Measurements from ENCODE around the gene DYNC1H1.

The DYNC1H1 gene

GRCh38 chr14:101928415-101928841, 35.9 kb upstream of the DYNC1H1 start:
- no peaks in the 10 kb centered on the region for H3K27me3 ChIP-seq (ENCODE audit: control insufficient read depth, insufficient read depth, low read length)
- H3K4me3 ChIP-seq (ENCODE audit: low read length), result no peak overlapping the region
- peak overlapping the region; percentile 56 for H3K27ac ChIP-seq (ENCODE audit: low read depth, low read length)
- no peak overlapping the region for H3K9ac ChIP-seq (ENCODE audit: low read length)
- no peaks in the 10 kb centered on the region for H3K36me3 ChIP-seq (ENCODE audit: control insufficient read depth, insufficient read depth, low read length)
- peaks cover 16% of the 10 kb centered on the region for H3K4me1 ChIP-seq (ENCODE audit: control insufficient read depth, insufficient read depth, low read length)

GRCh38 chr14:101929096-101929495, 35.3 kb upstream of the DYNC1H1 start:
- H3K27me3 ChIP-seq (ENCODE audit: control insufficient read depth, insufficient read depth, low read length), result no peaks in the 10 kb centered on the region
- no peak overlapping the region for H3K9ac ChIP-seq (ENCODE audit: low read length)
- no peak overlapping the region for H3K27ac ChIP-seq (ENCODE audit: low read depth, low read length)
- H3K4me1 ChIP-seq (ENCODE audit: control insufficient read depth, insufficient read depth, low read length), result peaks cover 16% of the 10 kb centered on the region
- H3K36me3 ChIP-seq (ENCODE audit: control insufficient read depth, insufficient read depth, low read length), result no peaks in the 10 kb centered on the region
- H3K4me3 ChIP-seq (ENCODE audit: low read length), result no peak overlapping the region

GRCh38 chr14:101929946-101930345, 34.4 kb upstream of the DYNC1H1 start:
- Histone ChIP-seq H3K4me1 (ENCODE audit: control insufficient read depth, insufficient read depth, low read length) (peaks cover 16% of the 10 kb centered on the region), H3K27ac (ENCODE audit: low read depth, low read length) (no peak overlapping the region), H3K4me3 (ENCODE audit: low read length) (no peak overlapping the region), H3K27me3 (ENCODE audit: control insufficient read depth, insufficient read depth, low read length) (no peaks in the 10 kb centered on the region), H3K36me3 (ENCODE audit: control insufficient read depth, insufficient read depth, low read length) (no peaks in the 10 kb centered on the region), H3K9ac (ENCODE audit: low read length) (no peak overlapping the region)

GRCh38 chr14:101932673-101933072, 31.7 kb upstream of the DYNC1H1 start:
- H3K36me3 ChIP-seq (ENCODE audit: control insufficient read depth, insufficient read depth, low read length), result no peaks in the 10 kb centered on the region
- H3K27me3 ChIP-seq (ENCODE audit: control insufficient read depth, insufficient read depth, low read length), result no peaks in the 10 kb centered on the region
- no peak overlapping the region for H3K27ac ChIP-seq (ENCODE audit: low read depth, low read length)
- H3K4me3 ChIP-seq (ENCODE audit: low read length), result no peak overlapping the region
- no peak overlapping the region for H3K9ac ChIP-seq (ENCODE audit: low read length)
- H3K4me1 ChIP-seq (ENCODE audit: control insufficient read depth, insufficient read depth, low read length), result peaks cover 9% of the 10 kb centered on the region

- no peak overlapping the region for H3K27ac ChIP-seq (ENCODE audit: low read depth, low read length)
- H3K36me3 ChIP-seq (ENCODE audit: control insufficient read depth, insufficient read depth, low read length), result no peaks in the 10 kb centered on the region
- H3K9ac ChIP-seq (ENCODE audit: low read length), result no peak overlapping the region
- H3K4me1 ChIP-seq (ENCODE audit: control insufficient read depth, insufficient read depth, low read length), result peaks cover 6% of the 10 kb centered on the region
- H3K4me3 ChIP-seq (ENCODE audit: low read length), result no peak overlapping the region
- H3K27me3 ChIP-seq (ENCODE audit: control insufficient read depth, insufficient read depth, low read length), result no peaks in the 10 kb centered on the region
Measured at GRCh38 chr14:101933209-101933608, 31.2 kb upstream of the DYNC1H1 start.

- Histone ChIP-seq H3K9ac (ENCODE audit: low read length) (no peak overlapping the region), H3K27me3 (ENCODE audit: control insufficient read depth, insufficient read depth, low read length) (no peaks in the 10 kb centered on the region), H3K27ac (ENCODE audit: low read depth, low read length) (no peak overlapping the region), H3K4me3 (ENCODE audit: low read length) (no peak overlapping the region), H3K4me1 (ENCODE audit: control insufficient read depth, insufficient read depth, low read length) (no peaks in the 10 kb centered on the region), H3K36me3 (ENCODE audit: control insufficient read depth, insufficient read depth, low read length) (no peaks in the 10 kb centered on the region)
Measured at GRCh38 chr14:101934601-101935150, 29.7 kb upstream of the DYNC1H1 start.

GRCh38 chr14:101937926-101938767, 26.2 kb upstream of the DYNC1H1 start:
- no peak overlapping the region for H3K4me3 ChIP-seq (ENCODE audit: low read length)
- no peaks in the 10 kb centered on the region for H3K36me3 ChIP-seq (ENCODE audit: control insufficient read depth, insufficient read depth, low read length)
- no peak overlapping the region for H3K9ac ChIP-seq (ENCODE audit: low read length)
- no peaks in the 10 kb centered on the region for H3K4me1 ChIP-seq (ENCODE audit: control insufficient read depth, insufficient read depth, low read length)
- no peak overlapping the region for H3K27ac ChIP-seq (ENCODE audit: low read depth, low read length)
- no peaks in the 10 kb centered on the region for H3K27me3 ChIP-seq (ENCODE audit: control insufficient read depth, insufficient read depth, low read length)

- Histone ChIP-seq H3K27me3 (ENCODE audit: control insufficient read depth, insufficient read depth, low read length) (no peaks in the 10 kb centered on the region), H3K36me3 (ENCODE audit: control insufficient read depth, insufficient read depth, low read length) (no peaks in the 10 kb centered on the region), H3K27ac (ENCODE audit: low read depth, low read length) (no peak overlapping the region), H3K4me3 (ENCODE audit: low read length) (no peak overlapping the region), H3K9ac (ENCODE audit: low read length) (no peak overlapping the region), H3K4me1 (ENCODE audit: control insufficient read depth, insufficient read depth, low read length) (no peaks in the 10 kb centered on the region)
Measured at GRCh38 chr14:101939646-101940170, 24.7 kb upstream of the DYNC1H1 start.

- Histone ChIP-seq H3K27me3 (ENCODE audit: control insufficient read depth, insufficient read depth, low read length) (no peaks in the 10 kb centered on the region), H3K36me3 (ENCODE audit: control insufficient read depth, insufficient read depth, low read length) (peaks cover 2% of the 10 kb centered on the region), H3K4me1 (ENCODE audit: control insufficient read depth, insufficient read depth, low read length) (peaks cover 4% of the 10 kb centered on the region), H3K27ac (ENCODE audit: low read depth, low read length) (no peak overlapping the region), H3K9ac (ENCODE audit: low read length) (no peak overlapping the region), H3K4me3 (ENCODE audit: low read length) (no peak overlapping the region)
Measured at GRCh38 chr14:101944451-101944850, 19.9 kb upstream of the DYNC1H1 start.

GRCh38 chr14:101945171-101945570, 19.2 kb upstream of the DYNC1H1 start:
- H3K27ac ChIP-seq (ENCODE audit: low read depth, low read length), result no peak overlapping the region
- H3K4me3 ChIP-seq (ENCODE audit: low read length), result no peak overlapping the region
- H3K27me3 ChIP-seq (ENCODE audit: control insufficient read depth, insufficient read depth, low read length), result no peaks in the 10 kb centered on the region
- H3K9ac ChIP-seq (ENCODE audit: low read length), result no peak overlapping the region
- peaks cover 2% of the 10 kb centered on the region for H3K36me3 ChIP-seq (ENCODE audit: control insufficient read depth, insufficient read depth, low read length)
- H3K4me1 ChIP-seq (ENCODE audit: control insufficient read depth, insufficient read depth, low read length), result peaks cover 4% of the 10 kb centered on the region

- H3K4me1 ChIP-seq (ENCODE audit: control insufficient read depth, insufficient read depth, low read length), result peaks cover 4% of the 10 kb centered on the region
- H3K27me3 ChIP-seq (ENCODE audit: control insufficient read depth, insufficient read depth, low read length), result no peaks in the 10 kb centered on the region
- H3K4me3 ChIP-seq (ENCODE audit: low read length), result peak overlapping the region; percentile 95
- H3K36me3 ChIP-seq (ENCODE audit: control insufficient read depth, insufficient read depth, low read length), result peaks cover 2% of the 10 kb centered on the region
- peak overlapping the region; percentile 97 for H3K9ac ChIP-seq (ENCODE audit: low read length)
- H3K27ac ChIP-seq (ENCODE audit: low read depth, low read length), result peak overlapping the region; percentile 99
Measured at GRCh38 chr14:101947577-101947903, 16.8 kb upstream of the DYNC1H1 start.

- H3K27me3 ChIP-seq (ENCODE audit: control insufficient read depth, insufficient read depth, low read length), result no peaks in the 10 kb centered on the region
- H3K36me3 ChIP-seq (ENCODE audit: control insufficient read depth, insufficient read depth, low read length), result peaks cover 2% of the 10 kb centered on the region
- peak overlapping the region; percentile 100 for H3K9ac ChIP-seq (ENCODE audit: low read length)
- peak overlapping the region; percentile 99 for H3K27ac ChIP-seq (ENCODE audit: low read depth, low read length)
- peaks cover 4% of the 10 kb centered on the region for H3K4me1 ChIP-seq (ENCODE audit: control insufficient read depth, insufficient read depth, low read length)
- peak overlapping the region; percentile 100 for H3K4me3 ChIP-seq (ENCODE audit: low read length)
Measured at GRCh38 chr14:101947904-101948665, 16.3 kb upstream of the DYNC1H1 start.

Measured in rectal smooth muscle tissue (tissue), 1 donor.